Measurements from ENCODE around the gene CNTN6.

The CNTN6 gene

GRCh38 chr3:1092771-1093170 is at the start of gene CNTN6:
Gene CNTN6 (plus strand): TSS chr3:1093024. CDS start chr3:1148009, 54,985 bp downstream.
- ATAC-seq, result no peak

GRCh38 chr3:1048558-1048957 is 44.3 kb upstream of the CNTN6 start:
- ATAC-seq, result no peak

- no peak for ATAC-seq
Measured at GRCh38 chr3:1055870-1056269, 37.0 kb upstream of the CNTN6 start.

GRCh38 chr3:1056744-1057143 is 36.1 kb upstream of the CNTN6 start:
- no peak for ATAC-seq

- no peak for ATAC-seq
Measured at GRCh38 chr3:1057436-1057835, 35.4 kb upstream of the CNTN6 start.

- no peak for ATAC-seq
Measured at GRCh38 chr3:1068985-1069384, 23.8 kb upstream of the CNTN6 start.

- ATAC-seq, result no peak
Measured at GRCh38 chr3:1072041-1072440, 20.8 kb upstream of the CNTN6 start.

GRCh38 chr3:1079662-1080061 is 13.2 kb upstream of the CNTN6 start:
- no peak for ATAC-seq

GRCh38 chr3:1082108-1082507 is 10.7 kb upstream of the CNTN6 start:
- ATAC-seq, result no peak

- no peak for ATAC-seq
Measured at GRCh38 chr3:1087066-1087560, 5.7 kb upstream of the CNTN6 start.

GRCh38 chr3:1088503-1088902 is 4.3 kb upstream of the CNTN6 start:
- ATAC-seq, result no peak

- no peak for ATAC-seq
Measured at GRCh38 chr3:1091286-1091685, 1.5 kb upstream of the CNTN6 start.

GRCh38 chr3:1092061-1092460 is 763 bp upstream of the CNTN6 start:
- ATAC-seq, result no peak

- no peak for ATAC-seq
Measured at GRCh38 chr3:1093217-1093616, 393 bp downstream of the CNTN6 start.

- ATAC-seq, result no peak
Measured at GRCh38 chr3:1103525-1103924, 10.7 kb downstream of the CNTN6 start.

- ATAC-seq, result no peak
Measured at GRCh38 chr3:1117843-1118473, 25.1 kb downstream of the CNTN6 start.

GRCh38 chr3:1131166-1131565 is 38.3 kb downstream of the CNTN6 start:
- ATAC-seq, result no peak

GRCh38 chr3:1135194-1135593 is 42.4 kb downstream of the CNTN6 start:
- ATAC-seq, result no peak

GRCh38 chr3:1138036-1138435 is 45.2 kb downstream of the CNTN6 start:
- no peak for ATAC-seq

GRCh38 chr3:1139071-1139470 is 46.2 kb downstream of the CNTN6 start:
- ATAC-seq, result no peak

- no peak for ATAC-seq
Measured at GRCh38 chr3:1147326-1147725, 54.5 kb downstream of the CNTN6 start.

- ATAC-seq, result no peak
Measured at GRCh38 chr3:1147819-1148218, 55.0 kb downstream of the CNTN6 start.

- no peak for ATAC-seq
Measured at GRCh38 chr3:1164101-1164500, 71.3 kb downstream of the CNTN6 start.

- no peak for ATAC-seq
Measured at GRCh38 chr3:1171320-1171719, 78.5 kb downstream of the CNTN6 start.

- ATAC-seq, result no peak
Measured at GRCh38 chr3:1172644-1173043, 79.8 kb downstream of the CNTN6 start.
